Gastroesophageal sphincter (tissue), 3 donors: ENCODE results near the gene MAPK8IP3.

ENCODE experiments used
- POLR2A ChIP-seq, 2 donors: fragments of 450-650 bp; IDR thresholded peaks; one replicate each; pipeline ENCODE4 v1.6.1; 2017; ENCODE audit warnings: antibody characterized with exemption in 2 of 2, mild to moderate bottlenecking in 2 of 2, moderate library complexity in 1 of 2
- POLR2AphosphoS5 ChIP-seq: sonication (generic); formaldehyde crosslinking; IDR thresholded peaks from one replicate; pipeline ENCODE4 v1.6.1; 2017; ENCODE audit warnings: antibody characterized with exemption
- TF ChIP-seq, protein P1 (sequence below), 4 experiments: fragments of 200-600 bp in 2 of 4; fragments of 450-650 bp in 2 of 4; sonication (generic) in 1 of 4; IDR thresholded peaks; one replicate each; pipeline ENCODE4 v1.5.1; 2017 to 2019; ENCODE audit warnings: antibody characterized with exemption in 4 of 4, mild to moderate bottlenecking in 2 of 4, moderate library complexity in 2 of 4

- TF ChIP-seq, protein P1, sequence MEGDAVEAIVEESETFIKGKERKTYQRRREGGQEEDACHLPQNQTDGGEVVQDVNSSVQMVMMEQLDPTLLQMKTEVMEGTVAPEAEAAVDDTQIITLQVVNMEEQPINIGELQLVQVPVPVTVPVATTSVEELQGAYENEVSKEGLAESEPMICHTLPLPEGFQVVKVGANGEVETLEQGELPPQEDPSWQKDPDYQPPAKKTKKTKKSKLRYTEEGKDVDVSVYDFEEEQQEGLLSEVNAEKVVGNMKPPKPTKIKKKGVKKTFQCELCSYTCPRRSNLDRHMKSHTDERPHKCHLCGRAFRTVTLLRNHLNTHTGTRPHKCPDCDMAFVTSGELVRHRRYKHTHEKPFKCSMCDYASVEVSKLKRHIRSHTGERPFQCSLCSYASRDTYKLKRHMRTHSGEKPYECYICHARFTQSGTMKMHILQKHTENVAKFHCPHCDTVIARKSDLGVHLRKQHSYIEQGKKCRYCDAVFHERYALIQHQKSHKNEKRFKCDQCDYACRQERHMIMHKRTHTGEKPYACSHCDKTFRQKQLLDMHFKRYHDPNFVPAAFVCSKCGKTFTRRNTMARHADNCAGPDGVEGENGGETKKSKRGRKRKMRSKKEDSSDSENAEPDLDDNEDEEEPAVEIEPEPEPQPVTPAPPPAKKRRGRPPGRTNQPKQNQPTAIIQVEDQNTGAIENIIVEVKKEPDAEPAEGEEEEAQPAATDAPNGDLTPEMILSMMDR (IDR thresholded peaks at IDR 0.05), result no peak
- no peak for TF ChIP-seq POLR2AphosphoS5
- TF ChIP-seq POLR2A (IDR thresholded peaks at IDR 0.05), result no peak
Observed at GRCh38 chr16:1677339-1677738, 28.7 kb upstream of the MAPK8IP3 start.
